ENCODE results near the gene TP63.

TP63 gene

GRCh38 chr3:189687475-189687874, 56.3 kb downstream of the TP63 start:
- no peak for DNase-seq

- DNase-seq = no peak
Observed at GRCh38 chr3:189688262-189688661, 57.1 kb downstream of the TP63 start.

GRCh38 chr3:189689625-189690024, 58.4 kb downstream of the TP63 start:
- no peak for DNase-seq

DNA sequence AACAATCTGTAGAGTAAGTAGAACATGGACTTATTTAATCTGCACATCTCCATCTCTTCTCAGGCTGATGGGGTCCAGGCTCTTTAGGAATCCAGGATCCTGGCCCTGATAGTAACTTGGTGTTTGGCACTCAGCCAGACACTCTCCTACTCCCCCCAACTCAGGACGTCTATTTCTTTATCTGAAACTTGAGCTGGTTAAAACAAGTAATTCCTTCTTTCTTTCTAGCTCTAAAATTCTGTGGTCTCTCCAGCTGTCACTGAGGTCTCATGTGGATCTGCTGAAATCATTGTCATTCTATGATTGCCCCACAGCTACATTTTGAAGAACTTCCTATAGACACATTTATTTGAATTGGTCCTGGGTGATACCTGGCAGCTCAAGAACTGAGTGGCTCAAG, 59.0 kb downstream of the TP63 start:
- no peak for DNase-seq

DNA sequence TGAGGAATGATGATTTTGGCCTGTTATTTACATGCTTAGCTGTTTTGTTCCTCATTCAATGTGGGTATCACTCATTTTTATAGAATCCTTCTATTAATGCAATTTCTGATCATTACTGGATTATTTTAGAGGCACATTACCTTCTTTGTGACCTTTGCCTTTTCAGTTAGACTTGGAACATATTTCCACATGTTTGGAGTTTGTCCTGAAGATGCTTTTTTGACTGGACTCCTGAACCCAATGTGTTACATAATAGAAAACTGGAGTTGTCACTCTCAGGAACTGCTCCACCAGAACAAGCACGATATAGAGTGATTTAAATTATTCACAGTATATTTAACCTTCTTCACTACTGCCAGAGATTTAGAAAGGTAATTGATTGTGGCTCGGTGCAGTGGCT, 59.5 kb downstream of the TP63 start:
- DNase-seq = no peak

GRCh38 chr3:189695400-189695799, 64.2 kb downstream of the TP63 start:
- DNase-seq = no peak

DNA sequence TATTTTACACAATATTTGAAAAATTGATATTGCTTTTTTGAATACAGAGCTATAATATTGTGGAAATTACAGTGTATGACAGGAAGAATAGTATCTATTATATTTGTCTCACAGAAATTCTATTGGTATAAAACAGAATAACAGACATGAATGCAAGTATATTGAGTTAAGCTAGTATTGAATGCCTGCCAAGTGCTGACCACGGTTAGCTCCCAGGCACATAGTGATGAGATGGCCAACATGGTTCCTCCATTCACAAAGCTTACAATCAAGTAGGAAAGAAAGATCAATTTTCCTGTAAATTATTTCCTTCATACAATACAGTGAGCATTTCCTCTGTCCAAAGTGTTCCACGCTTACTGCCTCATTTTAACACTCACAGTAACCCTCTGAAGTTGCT, 67.6 kb downstream of the TP63 start:
- DNase-seq = no peak

DNA sequence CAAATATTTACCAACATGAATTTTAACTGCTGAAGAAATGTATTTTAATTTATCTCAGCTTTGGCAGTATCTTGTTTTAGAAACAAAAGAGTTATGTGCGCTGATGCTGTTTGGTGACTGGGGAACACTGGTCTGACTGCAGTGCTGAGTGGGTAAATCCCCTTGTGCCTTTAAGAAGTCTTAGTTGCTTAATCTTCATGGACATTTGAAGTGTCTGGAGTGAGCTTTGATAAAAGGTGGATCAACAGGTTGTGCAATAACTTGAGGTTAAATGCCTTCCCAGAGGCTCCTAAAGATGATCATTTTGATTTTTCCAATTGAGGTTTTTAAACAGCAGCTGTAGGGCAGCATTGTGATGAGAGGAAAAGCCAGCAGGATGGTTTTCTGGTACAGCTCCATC, 68.7 kb downstream of the TP63 start:
- DNase-seq = no peak

DNA sequence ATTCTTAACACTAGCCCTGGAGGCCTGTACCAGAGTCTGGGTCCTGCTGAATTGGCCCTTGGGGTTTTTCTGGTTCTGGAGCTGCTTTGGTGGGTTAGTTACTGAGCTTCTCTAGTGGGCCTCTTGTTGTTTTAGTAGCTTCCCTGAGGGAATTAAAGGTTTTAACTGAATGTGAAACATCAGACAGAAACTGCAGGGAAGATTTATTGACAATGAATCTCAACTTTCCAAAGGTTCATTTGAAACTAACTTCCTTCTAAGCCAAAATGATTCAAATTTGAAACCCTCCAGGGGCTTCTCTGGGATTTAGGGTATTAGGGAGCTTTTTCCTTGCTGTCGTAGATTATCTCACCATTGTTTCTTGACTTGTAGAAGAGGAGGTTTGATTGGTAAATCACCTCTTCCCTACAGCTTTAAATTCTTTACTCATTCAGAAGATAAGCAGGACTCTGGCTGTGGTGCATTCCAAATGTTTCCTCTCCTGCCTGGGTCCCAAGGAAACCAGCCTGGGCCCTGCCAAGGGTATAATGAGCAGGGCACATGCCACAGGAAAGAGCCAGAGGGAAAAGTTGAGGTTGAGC, 71.0 kb downstream of the TP63 start:
- DNase-seq = no peak

DNA sequence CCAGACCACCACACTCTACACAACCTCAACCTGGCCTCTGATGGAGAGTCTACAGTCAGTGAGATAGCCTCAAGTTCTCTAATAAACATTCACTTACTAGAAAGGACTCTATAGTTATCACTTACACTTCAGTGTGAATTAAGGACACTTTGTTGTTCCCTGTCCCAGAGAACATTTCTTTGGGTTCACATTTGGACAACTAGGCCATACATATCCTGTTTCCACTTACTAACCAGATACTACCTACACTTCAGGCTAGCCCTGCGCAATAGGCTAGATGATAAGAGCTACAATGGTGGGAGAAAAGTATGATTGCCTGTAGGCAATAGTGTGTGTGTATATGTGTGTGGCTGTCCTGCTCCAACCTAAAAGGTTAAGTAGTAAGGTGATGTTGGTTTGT, 72.7 kb downstream of the TP63 start:
- no peak for DNase-seq

- DNase-seq = no peak
Observed at GRCh38 chr3:189708375-189708774, 77.2 kb downstream of the TP63 start.

- DNase-seq = no peak
Observed at GRCh38 chr3:189710620-189711402, 79.6 kb downstream of the TP63 start.

DNA sequence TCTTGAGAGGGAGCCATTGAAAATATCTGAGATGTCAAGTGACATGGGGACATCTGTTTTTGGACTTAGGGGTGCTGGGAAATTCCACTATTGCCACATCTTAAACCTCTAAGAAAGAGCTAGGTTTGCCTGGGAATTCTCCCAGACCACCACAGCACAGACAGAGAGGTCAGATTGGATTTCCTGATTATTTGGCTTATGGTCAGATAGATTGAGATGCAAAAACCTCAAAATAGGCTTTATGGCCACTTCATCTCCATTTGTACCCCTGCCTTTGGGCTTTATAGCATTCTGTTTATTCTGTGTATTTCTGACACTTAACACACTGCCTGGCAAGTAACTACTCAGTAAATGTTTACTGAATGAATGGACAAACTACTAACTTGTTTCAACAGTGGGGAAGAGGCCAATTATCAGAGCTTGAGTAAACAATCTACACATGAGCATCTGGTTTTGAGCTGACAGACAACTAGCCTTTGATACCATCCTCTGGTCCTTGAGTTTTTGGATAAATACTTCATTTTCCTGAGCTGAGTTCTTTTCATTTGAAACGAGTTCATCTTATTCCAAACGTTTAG, 81.8 kb downstream of the TP63 start:
- DNase-seq = no peak

GRCh38 chr3:189714991-189715961, 84.1 kb downstream of the TP63 start:
- no peak for DNase-seq

- no peak for DNase-seq
Observed at GRCh38 chr3:189718215-189718614, 87.0 kb downstream of the TP63 start.

GRCh38 chr3:189720736-189721417, 89.7 kb downstream of the TP63 start:
- DNase-seq = no peak

DNA sequence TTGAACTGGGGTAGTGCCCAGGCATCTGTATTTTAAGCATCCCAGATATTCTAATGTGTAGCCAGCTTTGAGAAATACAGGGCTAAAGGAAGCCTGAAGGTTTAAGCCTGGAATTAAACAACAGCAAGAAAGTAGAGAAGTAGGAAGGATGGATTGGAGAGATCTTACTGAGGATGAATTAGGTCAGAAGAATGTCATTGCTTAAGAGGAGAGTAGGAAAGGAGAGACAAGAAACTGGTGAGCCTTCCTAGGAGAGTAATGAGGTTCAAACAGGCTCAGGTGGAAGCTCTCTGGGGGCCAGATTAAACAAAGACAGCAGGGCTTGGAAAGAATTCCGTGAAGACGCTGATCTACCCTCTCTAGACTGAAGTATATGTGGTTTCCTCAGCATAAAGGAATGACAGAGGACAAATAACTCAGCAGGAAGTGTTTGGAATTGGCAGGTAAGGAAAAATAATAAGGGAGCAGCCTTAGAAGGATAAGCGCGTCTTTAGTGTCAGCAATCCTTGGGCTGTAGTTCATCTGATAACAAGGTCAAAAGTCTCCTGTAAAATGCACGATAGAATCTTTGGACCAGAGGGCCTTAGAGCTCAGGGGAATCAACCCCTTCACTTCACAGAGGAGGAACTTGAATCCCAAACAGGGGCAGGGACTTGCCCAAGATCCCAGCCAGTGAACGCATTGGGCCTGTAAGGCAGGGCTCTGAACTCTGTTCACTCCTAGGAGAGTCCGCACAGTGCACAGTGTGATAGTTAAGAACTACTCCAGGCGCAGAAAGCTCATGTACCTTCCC, 90.9 kb downstream of the TP63 start:
- DNase-seq = no peak

DNA sequence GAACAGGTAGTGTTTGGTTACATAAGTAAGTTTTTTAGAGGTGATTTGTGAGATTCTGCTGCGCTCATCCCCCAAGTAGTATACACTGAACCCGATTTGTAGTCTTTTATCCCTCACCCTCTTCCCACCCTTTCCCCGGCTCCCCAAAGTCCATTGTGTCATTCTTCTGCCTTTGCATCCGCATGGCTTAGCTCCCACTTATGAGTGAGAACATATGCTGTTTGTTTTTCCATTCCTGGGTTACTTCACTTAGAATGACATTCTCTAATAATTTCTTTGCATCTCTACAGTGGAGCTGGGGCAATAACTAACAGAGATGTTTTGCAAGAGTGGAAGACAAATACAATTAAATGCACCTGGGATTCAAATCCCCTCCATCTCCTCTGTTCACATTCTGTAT, 93.2 kb downstream of the TP63 start:
- no peak for DNase-seq

DNA sequence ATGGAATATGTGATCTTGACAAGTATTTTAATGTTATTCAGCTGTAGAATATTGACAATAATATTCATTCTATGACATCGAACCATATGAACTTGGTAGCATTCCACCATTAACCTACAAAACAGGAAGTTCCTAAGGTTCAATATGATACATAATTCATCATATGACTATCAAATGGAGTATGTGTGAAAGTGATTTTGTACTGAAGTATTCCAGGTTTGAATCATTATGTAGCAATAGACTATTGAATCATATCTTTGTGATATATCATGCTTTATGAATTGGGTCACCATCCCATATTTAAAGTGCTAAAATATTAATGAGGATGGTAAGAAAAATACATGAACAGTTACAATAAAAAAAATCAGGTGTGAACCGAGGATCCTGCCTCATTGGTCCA, 95.1 kb downstream of the TP63 start:
- DNase-seq = no peak

GRCh38 chr3:189727158-189727557, 96.0 kb downstream of the TP63 start:
- no peak for DNase-seq

DNA sequence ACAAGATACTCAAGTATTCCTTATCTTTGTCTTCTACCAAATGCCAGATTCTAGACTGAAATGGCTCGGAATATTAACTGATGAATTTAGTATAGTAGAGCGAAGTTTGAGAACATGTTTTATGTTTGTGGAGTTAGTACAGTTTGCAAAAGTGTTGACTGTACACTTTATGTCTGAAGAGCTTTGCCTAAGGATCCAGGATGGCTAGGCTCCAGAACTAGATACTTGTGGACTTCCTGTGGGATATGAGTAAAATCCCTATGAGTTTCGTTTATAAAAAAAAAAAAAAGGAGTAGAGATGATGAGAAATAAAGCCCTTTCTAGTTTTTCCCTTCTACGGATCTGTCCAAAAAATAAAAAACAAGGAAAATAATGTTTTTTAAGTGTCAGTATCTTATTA, 96.7 kb downstream of the TP63 start:
- no peak for DNase-seq

DNA sequence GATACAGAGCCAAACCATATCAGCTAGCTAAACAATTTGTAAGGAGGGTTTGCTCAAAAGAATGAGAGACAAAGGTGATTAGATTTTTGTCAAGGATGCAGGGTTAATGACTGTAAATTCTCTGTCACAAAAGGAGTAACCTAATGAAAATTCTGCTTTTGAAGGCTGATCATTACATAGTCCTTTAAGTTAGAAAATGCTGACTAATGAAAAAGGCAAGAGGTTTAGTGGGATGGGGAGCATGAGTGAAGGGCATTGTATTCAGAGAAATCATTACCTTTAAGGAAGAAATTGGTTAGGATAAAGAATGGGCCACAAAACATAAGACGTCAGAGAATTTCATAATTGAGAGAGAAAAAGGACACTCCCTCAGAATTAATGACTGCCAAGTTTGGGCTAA, 97.7 kb downstream of the TP63 start:
- DNase-seq = no peak

All from stimulated activated CD4-positive, alpha-beta T cell treated with anti-CD3 and anti-CD28 coated beads, Interleukin-4, amount 100 ng/mL, for 4 hours (primary cell).